Measurements from ENCODE around the gene FOXC1. TPM values are rescaled to one million over a fixed set of nuclear protein-coding genes. Genes with fewer than 3 reads are reported as not detected.

Gene FOXC1
- polyA plus RNA-seq, 1 donor from 2014 or later: 0.09 TPM

GRCh38 chr6:1591243-1591642 lies 18.5 kb upstream of the FOXC1 start:
- Histone ChIP-seq H2AFZ (ENCODE audit: low read depth, low read length) (no peak overlapping the region), H3K9me3 (ENCODE audit: low read length) (no peaks in the 10 kb centered on the region), H3K79me2 (replicated peaks; ENCODE audit: insufficient read depth, low read length) (no peaks in the 10 kb centered on the region), H4K20me1 (ENCODE audit: insufficient read depth) (no peaks in the 10 kb centered on the region), H3K36me3 (ENCODE audit: insufficient read depth, low read length) (no peaks in the 10 kb centered on the region), H3K27me3 (ENCODE audit: insufficient read depth, low read depth, low read length) (no peaks in the 10 kb centered on the region), H3F3A (ENCODE audit: insufficient read depth, low read length, poor library complexity, severe bottlenecking) (no peaks in the 10 kb centered on the region), H3K9ac (ENCODE audit: low read length) (no peak overlapping the region), H3K9me2 (ENCODE audit: insufficient read depth, low read length) (no peaks in the 10 kb centered on the region), H3K27ac (ENCODE audit: low read length) (no peak overlapping the region), H3K4me2 (ENCODE audit: low read length) (no peak overlapping the region), H3K4me3 (ENCODE audit: low read length) (no peak overlapping the region)
- TF ChIP-seq EP300 (conservative IDR thresholded peaks at IDR 0.05; ENCODE audit: poor library complexity, severe bottlenecking): no peak
- TF ChIP-seq RAD21 (conservative IDR thresholded peaks at IDR 0.05): no peak

- Histone ChIP-seq H3K79me2 (replicated peaks; ENCODE audit: insufficient read depth, low read length) (no peaks in the 10 kb centered on the region), H3F3A (ENCODE audit: insufficient read depth, low read length, poor library complexity, severe bottlenecking) (no peaks in the 10 kb centered on the region)
- TF ChIP-seq REST (IDR thresholded peaks at IDR 0.05; ENCODE audit: borderline replicate concordance) (no peak), EP300 (conservative IDR thresholded peaks at IDR 0.05; ENCODE audit: poor library complexity, severe bottlenecking) (no peak), MXI1 (conservative IDR thresholded peaks at IDR 0.05; ENCODE audit: poor library complexity, severe bottlenecking) (no peak), TAF1 (IDR thresholded peaks at IDR 0.05; ENCODE audit: low read depth) (no peak), EZH2 (IDR thresholded peaks at IDR 0.05; ENCODE audit: borderline replicate concordance, insufficient read depth, low read length, poor library complexity, severe bottlenecking) (no peak), POLR2AphosphoS5 (IDR thresholded peaks at IDR 0.05) (no peak), SMC3 (conservative IDR thresholded peaks at IDR 0.05; ENCODE audit: poor library complexity) (no peak), RAD21 (conservative IDR thresholded peaks at IDR 0.05) (no peak), CTCF (IDR thresholded peaks at IDR 0.05; ENCODE audit: poor library complexity, severe bottlenecking) (no peak)
These were observed 17.8 kb upstream of the FOXC1 start for GRCh38 chr6:1591926-1592325.

GRCh38 chr6:1592852-1593251 lies 16.9 kb upstream of the FOXC1 start:
- TF ChIP-seq EZH2 (IDR thresholded peaks at IDR 0.05; ENCODE audit: borderline replicate concordance, insufficient read depth, low read length, poor library complexity, severe bottlenecking) (no peak), EP300 (conservative IDR thresholded peaks at IDR 0.05; ENCODE audit: poor library complexity, severe bottlenecking) (no peak), MXI1 (conservative IDR thresholded peaks at IDR 0.05; ENCODE audit: poor library complexity, severe bottlenecking) (no peak), REST (IDR thresholded peaks at IDR 0.05; ENCODE audit: borderline replicate concordance) (no peak), TAF1 (IDR thresholded peaks at IDR 0.05; ENCODE audit: low read depth) (no peak), SMC3 (conservative IDR thresholded peaks at IDR 0.05; ENCODE audit: poor library complexity) (no peak), POLR2AphosphoS5 (IDR thresholded peaks at IDR 0.05) (no peak), RAD21 (conservative IDR thresholded peaks at IDR 0.05) (no peak), CTCF (IDR thresholded peaks at IDR 0.05; ENCODE audit: poor library complexity, severe bottlenecking) (no peak)
- Histone ChIP-seq H3K79me2 (replicated peaks; ENCODE audit: insufficient read depth, low read length) (no peaks in the 10 kb centered on the region), H3K9ac (ENCODE audit: low read length) (no peak overlapping the region), H3F3A (ENCODE audit: insufficient read depth, low read length, poor library complexity, severe bottlenecking) (no peaks in the 10 kb centered on the region), H3K27me3 (ENCODE audit: insufficient read depth, low read depth, low read length) (no peaks in the 10 kb centered on the region), H3K4me3 (ENCODE audit: low read length) (no peak overlapping the region), H4K20me1 (ENCODE audit: insufficient read depth) (no peaks in the 10 kb centered on the region), H3K27ac (ENCODE audit: low read length) (no peak overlapping the region), H3K4me2 (ENCODE audit: low read length) (no peak overlapping the region), H3K9me2 (ENCODE audit: insufficient read depth, low read length) (no peaks in the 10 kb centered on the region), H2AFZ (ENCODE audit: low read depth, low read length) (no peak overlapping the region), H3K36me3 (ENCODE audit: insufficient read depth, low read length) (no peaks in the 10 kb centered on the region), H3K9me3 (ENCODE audit: low read length) (no peaks in the 10 kb centered on the region)

More at GRCh38 chr6:1591926-1592325, 17.8 kb upstream of the FOXC1 start:
- no peak overlapping the region for H3K27ac ChIP-seq (ENCODE audit: low read length)
- H3K9me3 ChIP-seq (ENCODE audit: low read length): no peaks in the 10 kb centered on the region
- H3K4me3 ChIP-seq (ENCODE audit: low read length): no peak overlapping the region
- no peak overlapping the region for H2AFZ ChIP-seq (ENCODE audit: low read depth, low read length)
- H4K20me1 ChIP-seq (ENCODE audit: insufficient read depth): no peaks in the 10 kb centered on the region
- no peaks in the 10 kb centered on the region for H3K36me3 ChIP-seq (ENCODE audit: insufficient read depth, low read length)
- no peaks in the 10 kb centered on the region for H3K9me2 ChIP-seq (ENCODE audit: insufficient read depth, low read length)
- H3K9ac ChIP-seq (ENCODE audit: low read length): no peak overlapping the region
- H3K4me2 ChIP-seq (ENCODE audit: low read length): no peak overlapping the region
- H3K27me3 ChIP-seq (ENCODE audit: insufficient read depth, low read depth, low read length): no peaks in the 10 kb centered on the region

Data from neural cell (in vitro differentiated cells).